HG03045 (cell line): ENCODE measurements around the gene LSP1.
"Not testable (repeated sequence)": the region's sequence is repeated elsewhere in the genome, so short reads cannot be mapped to it uniquely, and the experiment has no call there.

Experiments
- ATAC-seq: cut with Tn5 transposase; IDR thresholded peaks from one replicate; pipeline ENCODE4 v1.9.1; 2021; ENCODE audit warnings: mild to moderate bottlenecking, moderate library complexity; ENCODE audit not compliant: unreplicated experiment

LSP1 gene

GRCh38 chr11:1862588-1863351 is 9.9 kb downstream of the LSP1 start:
- no peak for ATAC-seq

GRCh38 chr11:1863352-1864216 is 10.7 kb downstream of the LSP1 start:
- ATAC-seq = no peak

- no peak for ATAC-seq
Observed at GRCh38 chr11:1864231-1864630, 11.3 kb downstream of the LSP1 start.

GRCh38 chr11:1864831-1865665 is 12.2 kb downstream of the LSP1 start:
- ATAC-seq = no peak

- ATAC-seq = no peak
Observed at GRCh38 chr11:1866226-1866625, 13.3 kb downstream of the LSP1 start.

GRCh38 chr11:1866776-1867175 is 13.9 kb downstream of the LSP1 start:
- no peak for ATAC-seq

GRCh38 chr11:1867381-1867780 is 14.5 kb downstream of the LSP1 start:
- no peak for ATAC-seq

- ATAC-seq = no peak
Observed at GRCh38 chr11:1868056-1868635, 15.3 kb downstream of the LSP1 start.

- ATAC-seq = no peak
Observed at GRCh38 chr11:1868636-1869291, 15.9 kb downstream of the LSP1 start.

- ATAC-seq = no peak
Observed at GRCh38 chr11:1869427-1870325, 16.8 kb downstream of the LSP1 start.

- no peak for ATAC-seq
Observed at GRCh38 chr11:1870326-1870696, 17.4 kb downstream of the LSP1 start.

GRCh38 chr11:1870721-1871466 is 18.0 kb downstream of the LSP1 start:
- no peak for ATAC-seq

GRCh38 chr11:1871531-1871930 is 18.6 kb downstream of the LSP1 start:
- ATAC-seq = no peak

- ATAC-seq = no peak
Observed at GRCh38 chr11:1872267-1872985, 19.5 kb downstream of the LSP1 start.

- no peak for ATAC-seq
Observed at GRCh38 chr11:1873048-1873812, 20.3 kb downstream of the LSP1 start.

GRCh38 chr11:1873813-1874150 is 20.9 kb downstream of the LSP1 start:
- ATAC-seq = not testable (repeated sequence)

- not testable (repeated sequence) for ATAC-seq
Observed at GRCh38 chr11:1874441-1875092, 21.7 kb downstream of the LSP1 start.
